NCI-H2196 treated with DMSO at 0.1 percent for 48 hours (cell line): ENCODE measurements around the gene FBXL17.
"Not testable (repeated sequence)": the region's sequence is repeated elsewhere in the genome, so short reads cannot be mapped to it uniquely, and the experiment has no call there.

ENCODE experiments used
- DNase-seq: peaks from one replicate; lab custom pipeline; 2025; ENCODE audit not compliant: unreplicated experiment; lab: John Stamatoyannopoulos, UW

The FBXL17 gene

DNA sequence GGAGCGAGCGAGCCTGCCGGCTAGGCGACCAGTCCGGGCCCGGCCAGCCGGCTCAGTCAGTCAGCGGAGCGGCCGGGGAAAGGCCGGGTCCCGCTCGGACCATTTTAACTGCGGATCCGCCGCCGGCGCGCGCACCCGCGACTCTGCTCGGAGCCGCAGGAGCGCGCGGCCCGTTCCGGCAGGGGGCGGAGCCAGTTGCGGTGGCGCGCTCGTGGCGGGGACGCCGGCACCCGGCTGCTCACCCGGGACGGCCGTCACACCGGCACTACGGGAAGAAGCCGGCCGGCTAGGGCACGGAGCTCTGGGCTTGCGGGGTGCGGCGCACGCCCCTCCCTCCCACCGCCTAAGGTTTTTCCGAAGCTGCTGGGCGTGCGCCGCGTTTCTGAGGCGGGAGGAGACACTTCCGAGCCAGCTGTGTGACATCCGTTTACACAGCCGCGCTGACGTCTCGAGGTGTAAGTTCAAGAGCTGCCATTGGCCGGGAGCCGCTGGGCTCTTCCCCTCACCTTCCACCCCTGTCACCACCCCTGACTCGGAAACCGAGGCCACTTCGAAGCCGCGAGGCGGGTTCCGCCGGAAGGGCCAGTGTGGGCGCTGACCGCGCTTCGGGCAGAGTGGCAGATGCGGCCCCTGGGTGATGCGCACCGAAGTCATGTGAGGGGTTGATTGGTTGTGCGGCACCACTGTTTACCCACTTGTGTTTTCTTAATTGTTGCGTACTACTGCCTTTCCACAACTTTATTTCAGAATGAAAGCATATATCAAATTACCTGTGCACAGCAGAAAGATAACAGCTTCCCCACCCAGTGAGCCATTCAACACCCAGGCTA is at the start of gene FBXL17:
Gene FBXL17, minus strand, starts transcription at position 145 of the 830 bp plus-strand sequence.
- DNase-seq, result peak; percentile 94

DNA sequence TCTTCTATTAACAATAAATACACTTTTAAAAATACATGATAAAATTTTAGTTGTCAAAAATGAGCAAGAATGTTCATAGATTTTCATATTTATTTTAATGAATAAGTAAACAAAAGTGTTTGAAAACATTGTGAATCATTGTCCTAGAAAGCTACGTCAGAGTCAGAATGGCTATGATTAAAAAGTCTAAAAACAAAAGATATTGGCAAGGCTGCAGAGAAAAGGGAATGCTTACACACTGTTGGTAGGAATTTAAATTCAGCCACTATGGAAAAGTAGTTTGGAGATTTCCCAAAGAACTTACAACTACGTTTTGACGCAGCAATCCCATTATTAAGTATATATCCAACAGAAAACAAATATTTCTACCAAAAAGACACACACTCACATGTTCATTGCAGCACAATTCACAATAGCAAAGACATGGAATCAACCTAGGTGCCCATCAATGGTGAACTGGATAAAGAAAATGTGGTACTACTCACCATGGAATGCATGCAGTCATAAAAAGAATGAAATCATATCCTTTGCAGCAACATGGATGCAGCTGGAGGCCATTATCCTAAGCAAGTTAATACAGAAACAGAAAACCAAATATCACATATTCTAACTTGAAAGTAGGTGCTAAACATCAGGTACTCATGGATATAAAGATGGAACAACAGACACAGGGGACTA is 49.2 kb upstream of the FBXL17 start:
- no peak for DNase-seq

DNA sequence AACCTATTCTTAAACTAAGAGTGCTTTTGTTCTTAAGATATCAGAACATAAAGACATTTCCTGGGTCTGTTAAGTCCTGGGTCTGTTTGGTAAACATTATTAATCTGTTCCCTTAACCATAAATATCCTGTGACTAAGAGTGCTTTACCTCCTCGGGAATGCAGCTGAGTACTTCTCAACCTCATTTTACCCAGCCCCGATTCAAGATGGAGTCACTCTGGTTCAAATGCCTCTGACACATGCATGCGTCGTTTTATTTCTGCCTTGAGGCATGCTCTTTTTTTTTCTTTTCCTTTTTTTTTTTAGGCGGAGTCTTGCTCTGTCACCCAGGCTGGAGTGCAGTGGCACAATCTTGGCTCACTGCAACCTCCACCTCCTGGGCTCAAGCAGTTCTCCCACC is 39.8 kb upstream of the FBXL17 start:
- DNase-seq, result no peak

DNA sequence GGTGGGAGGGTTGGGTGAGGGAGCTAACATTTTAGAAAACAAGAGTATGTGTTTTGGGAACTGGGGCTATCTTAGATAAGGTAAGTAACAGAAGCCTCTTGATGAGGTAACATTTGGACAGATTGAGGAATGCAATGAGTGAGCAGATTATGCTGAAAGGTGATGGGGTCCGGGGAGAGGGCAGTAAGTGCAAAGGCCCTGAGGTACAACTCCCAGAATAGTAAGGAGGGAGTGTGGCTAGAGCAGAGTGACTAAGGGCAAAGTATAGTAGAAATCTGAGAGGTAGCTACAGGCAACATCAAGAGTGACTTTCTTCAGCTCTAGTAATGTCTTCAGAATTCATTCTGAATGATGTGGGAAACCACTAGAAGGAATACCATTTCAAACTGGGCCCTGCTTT is 38.9 kb upstream of the FBXL17 start:
- DNase-seq, result no peak

DNA sequence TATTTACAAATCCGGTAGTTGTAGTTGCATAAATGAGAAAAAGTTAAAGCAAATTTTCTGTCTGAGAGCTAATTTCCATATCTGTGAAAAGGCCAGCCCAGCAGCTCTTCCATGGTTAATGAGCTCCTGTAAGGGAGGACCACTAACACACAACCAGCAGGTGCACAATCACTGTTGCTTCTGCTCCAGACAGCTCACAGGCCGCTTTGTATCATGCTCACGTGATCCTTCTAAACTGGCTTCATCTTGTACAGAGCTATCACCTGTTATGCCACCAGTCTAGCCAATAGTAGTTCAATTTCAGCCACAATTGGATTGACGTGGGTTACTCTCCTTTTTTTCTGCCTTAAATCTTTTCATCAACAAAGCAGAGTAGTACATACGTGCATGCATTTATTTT is 38.3 kb upstream of the FBXL17 start:
- DNase-seq, result no peak

DNA sequence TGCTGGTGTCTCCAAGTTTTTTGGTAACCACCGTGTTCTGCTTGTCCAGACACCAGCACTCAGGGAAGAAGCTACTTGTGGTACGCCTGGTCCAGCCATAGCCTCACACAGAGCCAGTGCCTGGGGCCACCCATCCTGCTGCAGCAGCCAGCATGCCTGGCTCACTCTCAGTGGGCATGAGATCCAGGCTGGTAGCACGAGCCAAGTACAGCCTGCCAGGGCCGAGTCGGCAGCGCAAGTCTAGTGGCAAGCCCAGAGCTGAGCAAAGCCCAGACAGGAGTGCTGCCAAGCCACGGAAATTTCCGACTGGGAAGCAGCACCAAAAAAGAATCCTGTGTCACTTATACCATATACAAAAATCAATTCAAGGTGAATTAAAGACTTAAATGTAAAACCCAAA is 36.3 kb upstream of the FBXL17 start:
- no peak for DNase-seq

DNA sequence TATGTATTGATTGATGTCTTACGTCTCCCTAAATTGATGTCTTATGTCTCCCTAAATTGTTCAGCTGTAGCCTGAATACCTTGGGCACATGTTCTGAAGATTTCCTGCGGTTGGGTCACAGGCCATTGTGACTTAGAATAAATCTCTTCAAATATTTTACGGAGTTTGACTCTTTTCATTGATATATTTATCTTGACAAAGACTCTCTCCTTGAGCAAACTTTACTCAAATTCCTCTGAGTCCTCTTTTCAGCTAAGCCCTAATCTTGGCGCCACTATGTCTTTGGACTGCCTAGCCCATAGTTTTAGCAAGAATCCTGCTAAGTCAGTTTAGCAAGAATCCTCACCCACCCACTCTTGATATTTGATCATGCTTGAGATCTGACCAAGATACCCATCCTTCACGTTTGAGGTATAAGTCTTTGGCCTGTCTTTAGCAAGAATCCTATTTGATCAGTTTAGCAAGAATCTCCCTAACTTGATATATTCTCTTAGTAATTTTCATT is 35.3 kb upstream of the FBXL17 start:
- DNase-seq, result no peak

DNA sequence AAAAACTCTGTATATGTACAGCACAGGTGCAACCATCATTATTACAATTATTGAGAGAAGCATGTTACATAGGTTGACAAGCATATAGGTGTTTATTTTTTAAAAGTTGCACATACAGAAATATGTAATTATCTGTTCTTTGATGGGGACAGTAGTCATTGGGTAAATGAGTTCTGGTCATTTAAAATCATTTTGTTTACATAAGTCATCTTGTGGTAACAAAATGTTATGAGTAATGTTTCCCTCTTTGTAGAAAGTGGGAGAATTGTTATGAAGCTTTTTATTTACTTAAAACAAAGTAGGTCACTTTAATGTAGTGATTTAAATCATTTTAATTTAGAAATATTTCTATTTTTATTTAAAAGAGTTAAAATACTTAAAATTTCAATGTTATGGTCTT is 33.8 kb upstream of the FBXL17 start:
- DNase-seq, result no peak

DNA sequence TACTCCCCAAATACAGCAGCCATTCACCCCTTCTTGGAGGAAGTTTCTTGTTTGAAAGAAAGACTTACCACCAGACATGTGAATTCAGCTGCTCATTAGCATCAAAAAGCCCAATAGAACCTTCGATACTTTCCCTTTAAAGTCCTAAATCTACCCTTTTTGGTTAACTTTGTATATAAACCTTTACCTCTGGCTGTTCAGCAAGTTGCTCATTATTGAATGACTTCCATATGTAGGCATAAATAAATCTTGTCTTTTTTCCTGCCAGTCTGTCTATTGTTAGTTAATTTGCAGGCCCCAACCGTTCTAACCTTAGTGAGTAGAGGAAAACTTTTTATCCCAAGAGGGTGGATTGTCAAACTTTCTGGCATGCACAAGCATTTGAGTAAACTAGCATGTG is 27.9 kb upstream of the FBXL17 start:
- no peak for DNase-seq

DNA sequence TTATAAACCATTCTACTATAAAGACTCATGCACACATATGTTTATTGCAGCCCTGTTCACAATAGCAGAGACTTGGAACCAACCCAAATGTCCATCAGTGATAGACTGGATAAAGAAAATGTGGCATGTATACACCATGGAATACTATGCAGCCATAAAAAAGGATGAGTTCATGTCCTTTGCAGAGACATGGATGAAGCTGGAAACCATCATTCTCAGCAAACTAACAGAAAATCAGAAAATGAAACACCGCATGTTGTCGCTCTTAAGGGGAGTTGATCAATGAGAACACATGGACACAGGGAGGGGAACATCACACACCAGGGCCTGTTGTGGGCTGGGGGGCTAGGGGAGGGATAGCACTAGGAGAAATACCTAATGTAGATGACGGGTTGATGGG is 23.3 kb upstream of the FBXL17 start:
- DNase-seq, result not testable (repeated sequence)

DNA sequence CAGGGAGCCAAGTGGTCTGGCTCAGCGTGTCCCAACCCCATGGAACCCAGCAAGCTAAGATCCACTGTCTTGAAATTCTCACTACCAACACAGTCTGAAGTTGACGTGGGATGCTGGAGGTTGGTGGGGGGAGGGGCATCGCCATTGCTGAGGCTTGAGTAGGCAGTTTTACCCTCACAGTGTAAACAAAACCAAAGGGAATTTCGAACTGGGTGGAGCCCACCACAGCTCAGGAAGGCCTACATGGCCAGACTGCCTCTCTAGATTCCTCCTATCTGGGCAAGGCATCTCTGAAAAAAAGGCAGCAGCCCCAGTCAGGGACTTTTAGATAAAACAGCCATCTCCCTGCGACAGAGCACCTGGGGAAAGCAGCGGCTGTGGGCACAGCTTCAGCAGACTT is 17.1 kb upstream of the FBXL17 start:
- no peak for DNase-seq

DNA sequence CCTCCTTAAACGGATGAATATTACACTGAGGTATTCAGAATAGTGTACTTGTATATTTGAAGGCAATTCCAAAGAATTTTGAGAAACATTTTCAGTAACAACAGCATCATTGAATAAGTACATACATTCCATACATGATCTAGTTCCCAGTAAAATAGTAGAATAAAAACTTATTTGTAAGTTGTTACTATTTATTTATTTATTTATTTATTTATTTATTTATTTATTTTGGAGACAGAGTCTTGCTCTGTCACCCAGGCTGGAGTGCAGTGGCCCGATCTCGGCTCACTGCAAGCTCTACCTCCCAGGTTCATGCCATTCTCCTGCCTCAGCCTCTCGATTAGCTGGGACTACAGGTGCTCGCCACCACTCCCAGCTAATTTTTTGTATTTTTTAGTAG is 14.9 kb upstream of the FBXL17 start:
- DNase-seq, result not testable (repeated sequence)

DNA sequence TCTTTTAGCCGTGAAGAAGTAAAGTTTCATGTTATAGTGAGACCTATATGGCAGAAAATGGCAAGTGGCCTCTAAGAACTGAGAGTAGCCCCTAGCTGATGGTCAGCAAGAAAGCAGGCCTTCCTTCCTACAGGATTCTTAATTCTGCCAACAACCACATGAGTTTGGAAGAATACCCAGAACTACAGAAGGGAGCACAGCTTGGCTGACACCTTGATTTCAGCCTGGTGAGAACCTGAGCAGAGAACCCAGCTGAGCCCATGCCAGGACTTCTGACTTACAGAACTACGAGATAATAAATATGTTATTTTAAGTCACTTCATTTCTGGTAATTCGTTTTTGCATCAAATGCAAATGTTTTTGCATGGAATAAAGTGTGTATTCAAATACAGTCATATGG is 5.9 kb upstream of the FBXL17 start:
- DNase-seq, result no peak

DNA sequence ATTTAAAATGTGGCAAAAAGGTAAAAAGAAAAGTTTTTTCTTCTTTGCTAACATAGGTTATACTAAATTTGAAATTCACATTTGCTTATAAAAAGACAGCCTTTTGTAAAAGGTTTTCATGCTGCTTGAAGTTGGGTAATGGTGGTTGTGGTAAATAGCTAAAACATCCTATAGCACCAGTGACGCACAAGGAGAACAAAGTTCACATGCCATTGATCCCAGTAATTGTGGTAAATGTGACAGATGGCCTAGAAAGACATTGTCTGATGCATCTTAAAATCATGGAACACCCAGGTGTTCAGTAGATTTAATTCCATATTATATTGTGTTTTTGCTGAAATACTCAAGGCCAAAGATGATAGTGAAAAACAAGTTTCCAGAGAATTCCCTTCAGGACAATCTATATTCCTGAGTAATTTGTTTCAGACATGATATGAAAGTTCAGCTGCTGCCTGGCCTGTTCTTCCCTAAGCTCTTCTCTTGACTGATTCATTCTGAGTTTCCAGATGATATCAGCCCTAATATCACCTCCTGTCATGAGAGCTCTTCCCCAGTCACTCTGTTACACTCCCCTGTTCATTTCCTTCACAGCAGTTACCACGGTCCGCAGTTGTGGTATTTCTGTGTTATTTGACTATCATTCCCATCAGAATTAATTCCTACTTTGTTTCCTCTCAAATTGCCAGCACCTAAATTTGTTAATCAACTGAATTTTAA is 4.6 kb upstream of the FBXL17 start:
- no peak for DNase-seq

DNA sequence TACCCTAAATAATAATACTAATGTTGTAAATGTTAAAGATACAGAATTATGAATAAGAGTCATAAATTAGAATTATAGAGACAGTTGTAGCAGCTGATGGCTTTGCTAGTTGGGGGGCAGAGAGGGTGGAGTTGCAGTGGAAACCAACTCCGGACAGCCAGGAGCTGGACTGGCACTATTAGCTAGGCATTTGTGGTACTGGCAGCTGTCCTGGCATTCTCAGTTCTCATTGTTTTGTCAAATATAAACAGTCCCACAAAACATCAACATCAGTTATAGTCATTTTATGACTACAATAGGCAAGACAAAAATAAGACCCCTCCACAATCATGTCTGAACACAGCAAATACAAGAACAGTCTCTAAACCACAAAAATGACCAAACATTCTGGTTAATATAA is 2.8 kb upstream of the FBXL17 start:
- DNase-seq, result no peak

DNA sequence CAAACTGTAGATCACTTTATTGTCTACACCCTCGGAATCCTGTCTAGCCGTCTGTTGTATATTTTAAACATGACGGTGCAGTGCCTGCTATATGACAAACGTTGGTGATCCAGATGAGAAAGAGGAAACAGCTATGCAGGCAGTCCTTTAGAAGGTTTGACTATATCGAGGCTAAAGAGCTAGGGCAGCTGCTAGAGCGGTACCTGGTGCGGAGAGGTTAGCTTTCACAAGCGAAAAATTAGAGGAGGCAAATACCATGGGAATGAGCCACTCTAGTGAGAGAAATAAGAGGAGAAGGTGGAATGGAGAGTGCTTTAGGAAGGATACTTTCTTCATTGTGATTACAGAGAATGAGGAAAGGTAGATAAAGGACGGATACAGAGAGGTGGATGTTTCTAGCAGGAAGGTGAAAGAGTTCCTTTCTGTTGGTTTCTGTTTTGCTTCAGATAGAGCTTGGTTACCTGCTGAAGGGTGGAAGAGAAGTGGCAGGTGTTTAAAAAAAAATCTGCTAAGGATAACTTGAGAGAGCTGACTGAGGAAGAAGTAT is 959 bp upstream of the FBXL17 start:
- DNase-seq, result peak; percentile 56

DNA sequence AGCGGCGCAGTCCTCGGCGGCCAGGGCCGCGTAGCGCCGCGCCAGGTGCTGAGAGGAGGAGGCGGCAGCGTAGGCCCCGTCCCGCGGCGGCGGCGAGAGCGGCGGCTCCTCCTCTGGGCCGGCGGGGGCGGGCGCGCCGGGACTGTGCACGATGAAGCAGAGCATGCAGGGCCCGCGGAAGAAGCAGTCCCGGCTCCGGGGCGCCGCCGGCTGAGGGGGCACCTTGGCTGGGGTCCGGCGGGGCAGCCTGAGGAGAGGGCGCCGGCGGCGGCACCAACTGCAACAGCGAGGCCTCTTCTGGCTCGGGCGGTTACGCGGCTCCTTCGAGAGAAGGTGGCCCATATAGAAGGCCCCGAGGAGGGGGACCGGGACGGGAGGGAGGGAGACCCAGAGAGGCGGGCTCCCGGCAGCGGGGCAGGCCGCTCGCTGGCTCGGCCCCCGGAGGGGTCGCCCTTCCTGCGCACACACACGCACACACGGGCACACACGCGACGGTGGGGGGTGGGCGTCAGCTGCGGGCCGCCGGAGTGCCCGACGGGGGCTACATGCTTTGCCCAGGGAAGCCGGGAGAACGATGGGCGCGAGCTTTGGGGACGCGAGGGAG is 446 bp downstream of the FBXL17 start:
- peak; percentile 38 for DNase-seq

DNA sequence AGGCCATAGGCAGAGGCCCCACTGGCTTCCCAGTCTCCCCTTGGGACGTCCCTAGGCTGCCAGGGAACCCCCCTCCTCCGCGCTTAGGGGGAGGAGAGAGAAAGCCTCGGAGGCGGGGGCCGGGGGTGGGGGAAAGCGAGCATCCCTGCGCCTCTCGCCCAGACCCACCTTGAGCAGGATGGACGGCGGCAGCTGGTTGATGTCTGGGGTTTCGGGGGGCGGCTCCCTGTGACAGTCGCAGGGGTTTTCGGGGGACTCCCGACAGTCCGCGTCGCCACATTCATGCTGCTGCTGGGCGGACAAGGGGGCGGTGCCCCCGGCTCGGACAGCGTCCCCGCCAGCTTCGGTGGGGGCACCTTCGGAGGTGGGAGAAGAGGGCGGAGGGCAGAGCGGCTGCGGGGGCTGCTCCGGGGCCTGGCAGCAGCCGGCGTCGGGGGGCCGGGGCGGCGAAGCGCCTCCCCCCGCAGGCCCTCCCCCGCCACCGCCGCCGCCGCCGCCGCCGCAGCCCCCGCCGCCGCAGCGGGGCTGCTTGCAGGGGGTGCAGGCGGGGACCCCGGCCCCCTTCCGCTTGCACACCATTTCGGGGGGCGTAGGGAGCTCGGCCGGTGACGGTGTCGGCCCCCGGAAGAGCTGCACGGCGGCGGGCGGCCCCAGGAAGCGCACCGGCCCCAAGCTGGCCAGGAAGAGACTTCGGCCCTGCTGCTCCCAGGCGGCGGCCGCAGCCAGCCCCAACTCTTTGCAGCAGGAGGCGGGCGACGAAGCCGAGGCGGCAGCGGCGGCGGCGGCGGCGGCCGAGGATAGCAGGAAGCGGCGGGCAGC is 1.2 kb downstream of the FBXL17 start:
- no peak for DNase-seq

DNA sequence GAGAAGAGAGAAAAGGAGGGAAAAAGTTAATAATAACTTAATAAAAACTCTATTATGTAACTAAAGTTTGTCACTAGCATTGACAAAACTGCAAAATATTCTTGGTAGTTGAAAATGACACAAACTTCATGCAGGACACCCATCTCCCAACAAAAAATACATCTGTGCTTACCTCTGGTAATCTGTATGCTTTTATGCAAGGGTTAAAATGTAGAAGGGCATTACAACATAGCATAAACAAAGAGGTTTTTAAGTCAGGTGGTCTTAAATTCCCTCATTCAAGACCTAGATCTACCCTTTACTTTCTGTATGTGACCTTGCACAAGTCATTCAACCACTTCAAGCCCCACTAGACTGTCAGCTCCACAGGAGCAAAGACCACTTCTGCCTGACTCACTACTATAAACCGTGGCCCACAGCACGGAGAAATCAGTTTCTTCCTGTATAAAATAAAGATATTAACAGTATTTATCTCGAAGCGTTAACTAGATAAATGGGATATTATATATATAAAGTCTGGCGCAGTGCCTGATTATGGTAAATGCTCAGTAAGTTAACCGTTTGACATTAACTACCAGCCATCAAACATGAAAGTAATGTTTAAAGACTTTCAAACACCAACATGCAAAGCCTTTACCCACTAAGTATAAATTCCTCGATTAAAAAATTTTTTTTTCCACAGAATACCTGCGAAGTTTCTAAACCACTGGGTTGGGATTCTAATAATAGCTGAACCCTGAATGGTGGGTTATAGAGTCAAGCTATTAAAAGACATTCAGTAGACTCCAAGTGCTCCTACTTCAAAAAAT is 2.0 kb downstream of the FBXL17 start:
- DNase-seq, result no peak
